Keratinocyte (primary cell): ENCODE results near the gene MYLK4. TPM values are rescaled to one million over a fixed set of nuclear protein-coding genes. Genes with fewer than 3 reads are reported as not detected.
A peak's percentile ranks its signal among the peaks of the same experiment; 100 is the strongest.

Experiments
- DNase-seq: peaks from one replicate; pipeline ENCODE4 v3.0.0-alpha.2; 2011; ENCODE audit warnings: low read depth, missing footprints, low spot score
- FAIRE-seq: peaks from 2 replicates; lab custom pipeline; 2011; peaks lifted over from hg19 to GRCh38; lab: Jason Lieb, UNC
- H2AFZ ChIP-seq: 2 replicates; pipeline ENCODE4 v1.6.0; 2012; ENCODE audit warnings: low read length, control low read depth, inconsistent platforms; ENCODE audit not compliant: control insufficient read depth
- H3K27ac ChIP-seq: 2 replicates; pipeline ENCODE4 v1.5.1; 2011; ENCODE audit warnings: low read length; ENCODE audit not compliant: control insufficient read depth, insufficient read depth
- H3K27me3 ChIP-seq: 3 replicates; pipeline ENCODE4 v1.6.0; 2011; ENCODE audit warnings: low read length; ENCODE audit not compliant: control insufficient read depth, insufficient read depth; ENCODE audit errors: extremely low read depth
- H3K36me3 ChIP-seq, 2 experiments: 2 replicates in 1 of 2; 3 replicates in 1 of 2; pipeline ENCODE4 v1.5.1; 2011; ENCODE audit warnings: low read length in 2 of 2, mild to moderate bottlenecking in 1 of 2; ENCODE audit not compliant: control insufficient read depth in 2 of 2, insufficient read depth in 2 of 2; ENCODE audit errors: extremely low read depth in 1 of 2
- H3K4me1 ChIP-seq: 3 replicates; pipeline ENCODE4 v1.5.1; 2011; ENCODE audit warnings: low read length; ENCODE audit not compliant: control insufficient read depth, insufficient read depth; ENCODE audit errors: extremely low read depth
- H3K4me2 ChIP-seq: 3 replicates; pipeline ENCODE4 v1.6.0; 2011; ENCODE audit warnings: low read depth, low read length; ENCODE audit not compliant: control insufficient read depth, insufficient read depth; ENCODE audit errors: extremely low read depth
- H3K4me3 ChIP-seq, 3 experiments: fragments of 200-600 bp in 1 of 3; sonication (generic) in 1 of 3; 2 replicates in 2 of 3; 3 replicates in 1 of 3; pipeline ENCODE4 v1.5.1; 2011 to 2016; ENCODE audit warnings: low read length in 3 of 3, mild to moderate bottlenecking in 3 of 3, control low read depth in 2 of 3, inconsistent platforms in 1 of 3, low read depth in 1 of 3, mixed read lengths in 1 of 3, mixed run types in 1 of 3, moderate library complexity in 1 of 3; ENCODE audit not compliant: control insufficient read depth in 2 of 3, insufficient read depth in 2 of 3; ENCODE audit errors: extremely low read depth in 1 of 3
- H3K79me2 ChIP-seq: 2 replicates; pipeline ENCODE4 v1.6.0; 2012; ENCODE audit warnings: low read length; ENCODE audit not compliant: control insufficient read depth, insufficient read depth
- H3K9ac ChIP-seq: 3 replicates; pipeline ENCODE4 v1.6.0; 2011; ENCODE audit warnings: low read length; ENCODE audit not compliant: control insufficient read depth, insufficient read depth; ENCODE audit errors: extremely low read depth
- H3K9me1 ChIP-seq: 3 replicates; pipeline ENCODE4 v1.6.0; 2011; ENCODE audit warnings: low read length; ENCODE audit not compliant: control insufficient read depth, insufficient read depth; ENCODE audit errors: extremely low read depth
- H3K9me3 ChIP-seq: 2 replicates; pipeline ENCODE4 v1.5.1; 2012; ENCODE audit warnings: low read depth, low read length; ENCODE audit not compliant: control insufficient read depth
- H4K20me1 ChIP-seq: 3 replicates; pipeline ENCODE4 v1.6.0; 2011; ENCODE audit warnings: low read length; ENCODE audit not compliant: control insufficient read depth, insufficient read depth; ENCODE audit errors: extremely low read depth
- CTCF ChIP-seq, 3 experiments: IDR thresholded peaks in 1 of 3; conservative IDR thresholded peaks in 1 of 3; optimal IDR thresholded peaks in 1 of 3; 2 replicates in 2 of 3; 3 replicates in 1 of 3; pipeline versions ENCODE3 to v1.5.1; 2011; ENCODE audit warnings: low read length in 3 of 3, mild to moderate bottlenecking in 3 of 3, moderate library complexity in 2 of 3, control low read depth in 1 of 3, inconsistent platforms in 1 of 3; ENCODE audit not compliant: insufficient read depth in 2 of 3; ENCODE audit errors: extremely low read depth in 1 of 3
- EZH2 ChIP-seq: IDR thresholded peaks from one replicate; pipeline ENCODE4 v1.6.1; 2012; ENCODE audit warnings: inconsistent platforms, mild to moderate bottlenecking, low read length, moderate library complexity
- dilution Hi-C: fragments of 300-500 bp; cut with MboI; formaldehyde crosslinking; loops from one replicate; pipeline ENCODE4 v1.7.0; 2020; ENCODE audit warnings: low sequenced_read_pairs; ENCODE audit not compliant: extremely low pct_ligation_motif_present
- polyA plus RNA-seq, 5 experiments: library from polyadenylated mRNA; depleted of rRNA in 3 of 5; stranded (reverse) in 3 of 5; stranded (forward) in 1 of 5; unstranded in 1 of 5; fragments of >200 nt; gene quantifications; 1 replicate in 1 of 5; 2 replicates in 3 of 5; 3 replicates in 1 of 5; pipeline versions ENCODE4 v1.2.1 to v1.2.3, GENCODE V29; 2011 to 2012; ENCODE audit warnings: missing spikeins in 2 of 5, low read depth in 1 of 5, low replicate concordance in 1 of 5

MYLK4 gene
- polyA plus RNA-seq, 1 donor (not counting 4 experiments of a cell fraction or from before 2014, with no cell fraction given), result 0.31 TPM

- dilution Hi-C loops, result no loop called here
- Histone ChIP-seq H3K9me1 (no peaks in the 10 kb centered on the region), H3K27me3 (no peaks in the 10 kb centered on the region), H3K36me3 (no peaks in the 10 kb centered on the region), H3K27ac (no peak overlapping the region), H4K20me1 (no peaks in the 10 kb centered on the region), H3K4me3 (no peak overlapping the region), H2AFZ (no peak overlapping the region), H3K9ac (no peak overlapping the region), H3K9me3 (no peaks in the 10 kb centered on the region), H3K79me2 (peaks cover 5% of the 10 kb centered on the region), H3K4me2 (no peak overlapping the region), H3K4me1 (peaks cover 5% of the 10 kb centered on the region)
- DNase-seq (no peak), FAIRE-seq (no peak)
- peak in 2 of 3 experiments; percentile 25 to 42 for TF ChIP-seq CTCF (optimal IDR thresholded peaks at IDR 0.05 in 1 of 3, IDR thresholded peaks at IDR 0.05 in 1 of 3, conservative IDR thresholded peaks at IDR 0.05 in 1 of 3; ENCODE audit: extremely low read depth in 1 of 3, insufficient read depth in 2 of 3, low read length in 3 of 3)
- TF ChIP-seq EZH2, result no peak
Observed at GRCh38 chr6:2760882-2761842, 10.4 kb upstream of the MYLK4 start.

GRCh38 chr6:2758980-2759379 lies 8.3 kb upstream of the MYLK4 start:
- Histone ChIP-seq H3K9ac (no peak overlapping the region), H3K9me3 (no peaks in the 10 kb centered on the region), H3K79me2 (no peaks in the 10 kb centered on the region), H3K4me3 (no peak overlapping the region), H3K4me2 (no peak overlapping the region), H3K27ac (no peak overlapping the region), H3K27me3 (no peaks in the 10 kb centered on the region), H3K9me1 (no peaks in the 10 kb centered on the region), H4K20me1 (no peaks in the 10 kb centered on the region), H3K4me1 (peaks cover under 1% of the 10 kb centered on the region), H2AFZ (no peak overlapping the region), H3K36me3 (no peaks in the 10 kb centered on the region)
- DNase-seq (no peak), FAIRE-seq (no peak)
- dilution Hi-C loops, result no loop called here
- no peak for TF ChIP-seq EZH2
- no peak for TF ChIP-seq CTCF (optimal IDR thresholded peaks at IDR 0.05 in 1 of 3, IDR thresholded peaks at IDR 0.05 in 1 of 3, conservative IDR thresholded peaks at IDR 0.05 in 1 of 3; ENCODE audit: extremely low read depth in 1 of 3, insufficient read depth in 2 of 3, low read length in 3 of 3)
